SK-N-SH treated with all-trans-retinoic acid at 6 μM for 48 hours (cell line): ENCODE measurements around the gene SH3TC1.

ENCODE experiments used
- ARNTL ChIP-seq: fragments of 450-650 bp; formaldehyde crosslinking; IDR thresholded peaks from 2 replicates; pipeline ENCODE4 v1.5.0; 2020; ENCODE audit warnings: low read depth, mild to moderate bottlenecking, moderate library complexity, borderline replicate concordance
- BACH2 ChIP-seq: fragments of 250-450 bp; sonication (Bioruptor Pico); IDR thresholded peaks from 2 replicates; pipeline ENCODE4 v1.9.0; 2021; ENCODE audit warnings: mild to moderate bottlenecking, borderline replicate concordance
- CREB5 ChIP-seq: fragments of 250-450 bp; sonication (Bioruptor Pico); IDR thresholded peaks from 2 replicates; pipeline ENCODE4 v1.5.1; 2020; ENCODE audit warnings: low read depth, mild to moderate bottlenecking, moderate library complexity
- ESRRG ChIP-seq: fragments of 250-450 bp; sonication (Bioruptor Pico); IDR thresholded peaks from 2 replicates; pipeline ENCODE4 v1.6.1; 2021; ENCODE audit warnings: mild to moderate bottlenecking
- OSR1 ChIP-seq: fragments of 250-450 bp; sonication (Bioruptor Pico); IDR thresholded peaks from 2 replicates; pipeline ENCODE4 v1.8.0; 2022; ENCODE audit warnings: moderate library complexity, mild to moderate bottlenecking, inconsistent platforms
- PATZ1 ChIP-seq: fragments of 250-450 bp; sonication (Bioruptor Pico); IDR thresholded peaks from 2 replicates; pipeline ENCODE4 v1.8.0; 2020; ENCODE audit warnings: mild to moderate bottlenecking, moderate library complexity, borderline replicate concordance
- POU6F1 ChIP-seq: fragments of 250-450 bp; sonication (Bioruptor Pico); IDR thresholded peaks from 2 replicates; pipeline ENCODE4 v1.8.0; 2021; ENCODE audit warnings: low read depth, mild to moderate bottlenecking, moderate library complexity, borderline replicate concordance
- RARB ChIP-seq: fragments of 250-450 bp; sonication (Bioruptor Pico); IDR thresholded peaks from 2 replicates; pipeline ENCODE4 v1.8.0; 2021; ENCODE audit warnings: mild to moderate bottlenecking, moderate library complexity
- SNAI2 ChIP-seq: fragments of 250-450 bp; sonication (Bioruptor Pico); IDR thresholded peaks from 2 replicates; pipeline ENCODE4 v1.5.0; 2020; ENCODE audit warnings: mild to moderate bottlenecking, moderate library complexity
- TOX ChIP-seq: fragments of 250-450 bp; sonication (Bioruptor Pico); IDR thresholded peaks from 2 replicates; pipeline ENCODE4 v1.8.0; 2021; ENCODE audit warnings: mild to moderate bottlenecking, moderate library complexity, borderline replicate concordance
- TSHZ2 ChIP-seq: fragments of 250-450 bp; sonication (Bioruptor Pico); IDR thresholded peaks from 2 replicates; pipeline ENCODE4 v1.5.0; 2020; ENCODE audit warnings: mild to moderate bottlenecking, moderate library complexity
- ZFP3 ChIP-seq: fragments of 250-450 bp; sonication (Bioruptor Pico); IDR thresholded peaks from 2 replicates; pipeline ENCODE4 v1.5.0; 2020; ENCODE audit warnings: mild to moderate bottlenecking, moderate library complexity
- ZFP30 ChIP-seq: fragments of 450-650 bp; formaldehyde crosslinking; IDR thresholded peaks from 2 replicates; pipeline ENCODE4 v1.5.0; 2022; ENCODE audit warnings: mild to moderate bottlenecking, moderate library complexity
- ZNF565 ChIP-seq: fragments of 450-650 bp; formaldehyde crosslinking; conservative IDR thresholded peaks from 2 replicates; pipeline ENCODE4 v1.5.0; 2020; ENCODE audit warnings: low read depth, mild to moderate bottlenecking, moderate library complexity

- no peak for TF ChIP-seq ZFP30
- TF ChIP-seq CREB5 (CRISPR knock-in tag): no peak
- no peak for TF ChIP-seq OSR1 (CRISPR knock-in tag)
- TF ChIP-seq ESRRG (CRISPR knock-in tag): no peak
- no peak for TF ChIP-seq PATZ1 (CRISPR knock-in tag)
- no peak for TF ChIP-seq ZNF565 (CRISPR knock-in tag)
- no peak for TF ChIP-seq TSHZ2 (CRISPR knock-in tag)
- no peak for TF ChIP-seq SNAI2 (CRISPR knock-in tag)
- no peak for TF ChIP-seq RARB (CRISPR knock-in tag)
- no peak for TF ChIP-seq POU6F1 (CRISPR knock-in tag)
- TF ChIP-seq TOX: no peak
- no peak for TF ChIP-seq ZFP3 (CRISPR knock-in tag)
- TF ChIP-seq BACH2 (CRISPR knock-in tag): no peak
- no peak for TF ChIP-seq ARNTL
These were observed 4.7 kb downstream of the SH3TC1 start for GRCh38 chr4:8203817-8204216.
